Progenitor cell of endocrine pancreas (in vitro differentiated cells): Measurements from ENCODE around the gene DKK1. TPM values are rescaled to one million over a fixed set of nuclear protein-coding genes. Genes with fewer than 3 reads are reported as not detected.
"Not testable (repeated sequence)": the region's sequence is repeated elsewhere in the genome, so short reads cannot be mapped to it uniquely, and the experiment has no call there.

Source experiments
- DNase-seq: peaks from one replicate; pipeline ENCODE4 v3.0.0; 2021; ENCODE audit warnings: low spot score; ENCODE audit not compliant: unreplicated experiment
- H3K27ac Mint-ChIP-seq: 2 replicates; pipeline ENCODE4 v1.8.0; 2021; ENCODE audit warnings: mild to moderate bottlenecking, moderate library complexity, mixed read lengths
- H3K27me3 Mint-ChIP-seq: 2 replicates; pipeline ENCODE4 v1.8.0; 2021; ENCODE audit warnings: mixed read lengths
- H3K36me3 Mint-ChIP-seq: 2 replicates; pipeline ENCODE4 v1.8.0; 2022; ENCODE audit warnings: mixed read lengths; ENCODE audit not compliant: insufficient read depth
- H3K4me1 Mint-ChIP-seq: 2 replicates; pipeline ENCODE4 v1.8.0; 2021; ENCODE audit warnings: low read depth, mixed read lengths
- H3K4me3 Mint-ChIP-seq: 2 replicates; pipeline ENCODE4 v1.8.0; 2021; ENCODE audit warnings: low read depth, mild to moderate bottlenecking, moderate library complexity, mixed read lengths
- H3K9me3 Mint-ChIP-seq: 2 replicates; pipeline ENCODE4 v1.8.0; 2021; ENCODE audit warnings: low read depth, mixed read lengths
- total RNA-seq: library from RNA; stranded (reverse); gene quantifications from 2 replicates; pipeline ENCODE4 v1.2.1, GENCODE V29; 2021
- TF ChIP-seq, protein P1 (sequence below): fragments of 200-600 bp; sonication (generic); IDR thresholded peaks from one replicate; pipeline ENCODE4 v1.5.0; 2021; ENCODE audit warnings: antibody characterized with exemption, mild to moderate bottlenecking; ENCODE audit not compliant: unreplicated experiment

DKK1 gene
- total RNA-seq, 1 donor from 2014 or later: 2.5 TPM

DNA sequence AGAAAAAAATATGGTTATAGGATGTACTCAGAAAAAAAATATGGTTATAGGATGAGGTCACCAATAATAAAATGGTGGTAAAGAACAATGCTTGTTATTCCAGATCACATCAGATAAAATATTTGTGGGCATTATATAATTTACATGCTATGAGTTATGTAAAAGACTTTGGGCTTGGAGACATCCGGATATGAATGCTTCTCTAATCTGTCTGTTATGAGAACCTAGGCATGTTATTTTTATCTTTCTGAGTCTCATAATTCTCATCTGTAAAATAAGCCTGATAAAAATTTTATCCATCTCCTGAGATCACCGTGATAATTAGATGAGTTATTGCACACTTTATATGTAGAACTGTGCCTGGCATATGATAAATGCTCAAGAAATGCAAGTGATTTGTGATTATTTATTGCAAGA, 37.8 kb downstream of the DKK1 start:
- peaks cover 21% of the 10 kb centered on the region for H3K4me1 Mint-ChIP-seq
- DNase-seq: no peak
- peaks cover 5% of the 10 kb centered on the region for H3K27me3 Mint-ChIP-seq
- no peak overlapping the region for H3K27ac Mint-ChIP-seq
- H3K4me3 Mint-ChIP-seq: no peak overlapping the region
- H3K9me3 Mint-ChIP-seq: no peaks in the 10 kb centered on the region
- H3K36me3 Mint-ChIP-seq: no peaks in the 10 kb centered on the region
- TF ChIP-seq, protein P1, sequence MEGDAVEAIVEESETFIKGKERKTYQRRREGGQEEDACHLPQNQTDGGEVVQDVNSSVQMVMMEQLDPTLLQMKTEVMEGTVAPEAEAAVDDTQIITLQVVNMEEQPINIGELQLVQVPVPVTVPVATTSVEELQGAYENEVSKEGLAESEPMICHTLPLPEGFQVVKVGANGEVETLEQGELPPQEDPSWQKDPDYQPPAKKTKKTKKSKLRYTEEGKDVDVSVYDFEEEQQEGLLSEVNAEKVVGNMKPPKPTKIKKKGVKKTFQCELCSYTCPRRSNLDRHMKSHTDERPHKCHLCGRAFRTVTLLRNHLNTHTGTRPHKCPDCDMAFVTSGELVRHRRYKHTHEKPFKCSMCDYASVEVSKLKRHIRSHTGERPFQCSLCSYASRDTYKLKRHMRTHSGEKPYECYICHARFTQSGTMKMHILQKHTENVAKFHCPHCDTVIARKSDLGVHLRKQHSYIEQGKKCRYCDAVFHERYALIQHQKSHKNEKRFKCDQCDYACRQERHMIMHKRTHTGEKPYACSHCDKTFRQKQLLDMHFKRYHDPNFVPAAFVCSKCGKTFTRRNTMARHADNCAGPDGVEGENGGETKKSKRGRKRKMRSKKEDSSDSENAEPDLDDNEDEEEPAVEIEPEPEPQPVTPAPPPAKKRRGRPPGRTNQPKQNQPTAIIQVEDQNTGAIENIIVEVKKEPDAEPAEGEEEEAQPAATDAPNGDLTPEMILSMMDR: no peak

DNA sequence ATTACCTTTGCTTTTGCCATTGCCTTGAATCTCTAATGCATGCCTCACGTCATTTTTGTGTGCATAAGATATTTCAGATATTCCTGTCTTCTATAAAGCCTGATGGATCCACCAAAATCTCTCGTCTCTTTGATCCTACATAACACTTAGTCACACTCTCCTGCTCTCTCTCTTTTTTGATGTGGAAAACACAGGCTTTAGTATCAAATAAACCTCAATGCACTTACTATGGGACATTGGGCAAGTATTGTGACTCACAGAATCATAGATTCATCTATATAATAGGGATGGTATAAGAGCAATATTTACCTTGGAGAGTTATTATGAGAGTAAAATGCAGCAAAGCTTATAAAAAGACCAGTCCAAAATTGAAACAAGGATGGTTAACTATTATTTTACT, 39.1 kb downstream of the DKK1 start:
- Mint-ChIP-seq H3K4me1 (peaks cover 28% of the 10 kb centered on the region), H3K36me3 (no peaks in the 10 kb centered on the region), H3K9me3 (no peaks in the 10 kb centered on the region), H3K27me3 (peaks cover 5% of the 10 kb centered on the region), H3K4me3 (no peak overlapping the region), H3K27ac (no peak overlapping the region)
- DNase-seq: no peak
- TF ChIP-seq, protein P1: no peak

DNA sequence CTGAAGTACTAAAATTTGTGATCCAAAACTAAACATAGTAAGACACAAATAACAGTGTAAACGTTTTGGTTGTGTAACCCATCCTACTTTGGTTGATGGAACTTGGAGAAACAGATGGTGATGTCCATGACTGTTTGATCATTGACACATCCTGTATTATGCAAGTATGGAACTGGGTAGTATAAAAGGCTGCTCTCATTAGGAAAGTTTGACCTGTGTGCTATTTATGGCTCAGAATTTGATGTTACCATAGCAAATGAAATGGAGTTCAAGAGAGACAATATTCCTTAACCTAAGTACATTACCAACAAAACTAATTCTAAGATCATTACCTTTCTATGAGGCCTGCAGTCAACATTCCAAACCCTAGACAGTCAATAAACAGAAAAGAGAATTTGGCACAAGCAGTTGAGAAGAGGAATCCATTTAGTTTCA, 39.9 kb downstream of the DKK1 start:
- Mint-ChIP-seq H3K27me3 (peaks cover 5% of the 10 kb centered on the region), H3K27ac (no peak overlapping the region), H3K36me3 (no peaks in the 10 kb centered on the region), H3K9me3 (no peaks in the 10 kb centered on the region), H3K4me1 (peaks cover 30% of the 10 kb centered on the region), H3K4me3 (no peak overlapping the region)
- TF ChIP-seq, protein P1: no peak
- DNase-seq: no peak

DNA sequence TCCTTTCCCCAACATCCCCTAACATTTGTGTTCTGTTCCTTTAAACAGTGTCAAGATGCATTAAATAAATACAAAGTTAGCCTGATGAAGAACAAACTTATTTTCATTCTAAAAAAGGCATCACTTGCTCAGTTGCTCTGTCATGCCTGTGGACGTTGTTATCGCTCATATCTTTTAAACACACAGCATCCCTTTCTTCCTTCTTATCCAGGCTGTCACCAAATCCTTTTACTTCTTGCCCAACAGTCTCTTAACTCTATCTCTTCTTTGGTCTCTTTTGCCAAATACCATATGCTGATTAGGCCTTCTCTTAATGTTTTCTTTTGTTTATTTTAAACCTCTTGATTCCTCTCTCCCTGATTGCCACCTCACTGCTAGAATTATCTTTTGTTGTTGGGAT, 43.9 kb downstream of the DKK1 start:
- H3K27me3 Mint-ChIP-seq: peaks cover 5% of the 10 kb centered on the region
- TF ChIP-seq, protein P1: no peak
- no peaks in the 10 kb centered on the region for H3K36me3 Mint-ChIP-seq
- no peak overlapping the region for H3K4me3 Mint-ChIP-seq
- DNase-seq: no peak
- H3K4me1 Mint-ChIP-seq: peaks cover 30% of the 10 kb centered on the region
- peaks cover 3% of the 10 kb centered on the region for H3K9me3 Mint-ChIP-seq
- H3K27ac Mint-ChIP-seq: no peak overlapping the region

DNA sequence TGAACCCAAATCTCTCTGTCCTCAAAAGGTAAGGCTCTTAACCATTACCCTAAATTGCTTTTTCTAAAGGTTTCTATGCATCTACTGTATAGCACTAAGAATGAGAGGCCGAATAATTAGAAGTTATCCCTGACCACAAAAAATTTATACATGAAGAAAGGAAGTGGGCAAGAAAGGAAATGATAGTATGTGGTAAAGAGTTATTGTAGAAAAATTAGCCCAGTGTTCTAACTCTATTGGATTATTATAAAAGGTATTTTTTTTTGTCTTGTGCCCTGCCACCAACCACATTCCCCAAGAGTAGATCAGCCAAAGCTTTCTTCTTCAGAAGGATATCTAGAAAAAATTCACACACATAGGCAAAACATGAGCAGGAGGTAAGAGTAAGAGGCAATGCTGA, 45.4 kb downstream of the DKK1 start:
- H3K27me3 Mint-ChIP-seq: peaks cover 5% of the 10 kb centered on the region
- H3K4me3 Mint-ChIP-seq: no peak overlapping the region
- H3K27ac Mint-ChIP-seq: no peak overlapping the region
- TF ChIP-seq, protein P1: no peak
- H3K36me3 Mint-ChIP-seq: peaks cover 2% of the 10 kb centered on the region
- DNase-seq: no peak
- H3K9me3 Mint-ChIP-seq: peaks cover 11% of the 10 kb centered on the region
- peaks cover 28% of the 10 kb centered on the region for H3K4me1 Mint-ChIP-seq

DNA sequence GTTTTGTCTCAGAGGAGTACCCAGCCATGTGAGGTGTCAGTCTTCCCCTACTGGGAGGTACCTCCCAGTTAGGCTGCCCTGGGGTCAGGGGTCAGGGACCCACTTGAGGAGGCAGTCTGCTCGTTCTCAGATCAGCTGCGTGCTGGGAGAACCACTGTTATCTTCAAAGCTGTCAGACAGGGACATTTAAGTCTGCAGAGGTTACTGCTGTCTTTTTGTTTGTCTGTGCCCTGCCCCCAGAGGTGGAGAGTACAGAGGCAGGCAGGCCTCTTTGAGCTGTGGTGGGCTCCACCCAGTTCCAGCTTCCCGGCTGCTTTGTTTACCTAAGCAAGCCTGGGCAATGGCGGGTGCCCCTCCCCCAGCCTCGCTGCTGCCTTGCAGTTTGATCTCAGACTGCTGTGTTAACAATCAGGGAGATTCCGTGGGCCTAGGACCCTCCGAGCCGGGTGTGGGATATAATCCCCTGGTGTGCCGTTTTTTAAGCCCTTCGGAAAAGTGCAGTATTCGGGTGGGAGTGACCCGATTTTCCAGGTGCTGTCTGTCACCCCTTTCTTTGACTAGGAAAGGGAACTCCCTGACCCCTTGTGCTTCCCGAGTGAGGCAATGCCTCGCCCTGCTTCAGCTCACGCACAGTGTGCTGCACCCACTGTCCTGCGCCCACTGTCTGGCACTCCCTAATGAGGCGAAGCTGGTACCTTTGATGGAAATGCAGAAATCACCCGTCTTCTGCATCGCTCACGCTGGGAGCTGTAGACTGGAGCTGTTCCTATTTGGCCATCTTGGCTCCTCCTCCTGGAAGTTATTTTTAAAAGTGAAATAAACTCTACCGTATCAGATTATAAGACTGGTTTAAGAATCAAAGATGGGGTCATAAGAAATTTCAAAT, 51.7 kb downstream of the DKK1 start:
- H3K36me3 Mint-ChIP-seq, DNase-seq, H3K27me3 Mint-ChIP-seq, H3K27ac Mint-ChIP-seq, H3K4me3 Mint-ChIP-seq, H3K4me1 Mint-ChIP-seq: not testable (repeated sequence)
- H3K9me3 Mint-ChIP-seq: peaks cover 15% of the 10 kb centered on the region
